Liver (tissue), 9 donors: ENCODE data around the gene GK. TPM values are rescaled to one million over a fixed set of nuclear protein-coding genes. Genes with fewer than 3 reads are reported as not detected.

Experiments used
- DNase-seq: peaks from one replicate; pipeline ENCODE4 v3.0.0-alpha.2; 2017; ENCODE audit warnings: low spot score
- H3K27ac ChIP-seq, 2 donors: one replicate each; pipeline ENCODE4 v1.7.0; 2013; ENCODE audit warnings: inconsistent platforms in 2 of 2, low read length in 2 of 2, control low read depth in 1 of 2, low read depth in 1 of 2, mild to moderate bottlenecking in 1 of 2
- H3K27me3 ChIP-seq, 4 donors: one replicate each; pipeline versions ENCODE4 v1.6.1 to v1.7.0; 2013; ENCODE audit warnings: low read length in 3 of 4, inconsistent platforms in 1 of 4, mild to moderate bottlenecking in 1 of 4, moderate library complexity in 1 of 4; ENCODE audit not compliant: control insufficient read depth in 4 of 4, insufficient read depth in 4 of 4
- H3K36me3 ChIP-seq, 4 donors: one replicate each; pipeline versions ENCODE4 v1.6.1 to v1.7.0; 2013; ENCODE audit warnings: low read length in 3 of 4, mild to moderate bottlenecking in 3 of 4, low read depth in 1 of 4, moderate library complexity in 1 of 4; ENCODE audit not compliant: control insufficient read depth in 4 of 4, insufficient read depth in 3 of 4
- H3K4me1 ChIP-seq, 4 donors: one replicate each; pipeline versions ENCODE4 v1.6.1 to v1.7.0; 2013; ENCODE audit warnings: low read length in 3 of 4, mild to moderate bottlenecking in 3 of 4, moderate library complexity in 1 of 4; ENCODE audit not compliant: control insufficient read depth in 4 of 4, insufficient read depth in 4 of 4
- H3K4me3 ChIP-seq, 3 donors: one replicate each; pipeline versions ENCODE4 v1.6.1 to v1.7.0; 2013; ENCODE audit warnings: low read length in 3 of 3, control low read depth in 1 of 3, low read depth in 1 of 3, mild to moderate bottlenecking in 1 of 3
- H3K9ac ChIP-seq, 2 donors: one replicate each; pipeline ENCODE4 v1.7.0; 2013; ENCODE audit warnings: low read length in 2 of 2, mild to moderate bottlenecking in 2 of 2, moderate library complexity in 2 of 2, control low read depth in 1 of 2, low read depth in 1 of 2
- H3K9me3 ChIP-seq, 4 donors: one replicate each; pipeline versions ENCODE4 v1.6.1 to v1.7.0; 2013; ENCODE audit warnings: low read length in 3 of 4; ENCODE audit not compliant: control insufficient read depth in 4 of 4
- ATF3 ChIP-seq: IDR thresholded peaks from 2 replicates; pipeline ENCODE4 v1.6.1; 2016; ENCODE audit warnings: antibody characterized with exemption
- HNF4A ChIP-seq, 2 donors: conservative IDR thresholded peaks; 2 replicates each; pipeline ENCODE4 v1.6.1; 2016; ENCODE audit warnings: antibody characterized with exemption in 2 of 2, mild to moderate bottlenecking in 2 of 2
- HNF4G ChIP-seq: IDR thresholded peaks from 2 replicates; pipeline ENCODE4 v1.6.1; 2016; ENCODE audit warnings: antibody characterized with exemption
- JUND ChIP-seq, 2 donors: IDR thresholded peaks; 2 replicates each; pipeline ENCODE4 v1.6.1; 2016; ENCODE audit warnings: antibody characterized with exemption in 2 of 2
- NR2F2 ChIP-seq: IDR thresholded peaks from 2 replicates; pipeline ENCODE4 v1.6.1; 2016; ENCODE audit warnings: antibody characterized with exemption
- RAD21 ChIP-seq, 2 donors: IDR thresholded peaks; 2 replicates each; pipeline ENCODE4 v1.6.1; 2016; ENCODE audit warnings: antibody characterized with exemption in 2 of 2, mild to moderate bottlenecking in 2 of 2
- RXRA ChIP-seq, 2 donors: IDR thresholded peaks; 2 replicates each; pipeline ENCODE4 v1.6.1; 2017 to 2018; ENCODE audit warnings: antibody characterized with exemption in 2 of 2, mild to moderate bottlenecking in 1 of 2
- SP1 ChIP-seq: IDR thresholded peaks from 2 replicates; pipeline ENCODE4 v1.6.1; 2018; ENCODE audit warnings: antibody characterized with exemption, mild to moderate bottlenecking
- TAF1 ChIP-seq: conservative IDR thresholded peaks from 2 replicates; pipeline ENCODE4 v1.6.1; 2016; ENCODE audit warnings: antibody characterized with exemption, mild to moderate bottlenecking
- YY1 ChIP-seq: IDR thresholded peaks from 2 replicates; pipeline ENCODE4 v1.6.1; 2016; ENCODE audit warnings: antibody characterized with exemption, mild to moderate bottlenecking
- WGBS: extraction: QIAGEN DNeasy Blood & Tissue Kit; methylation state at CpG from one replicate; pipeline ENCODE4 v1.1.7; 2013; 5-methylcytosine and 5-hydroxymethylcytosine counted together
- polyA plus RNA-seq, 2 donors: library from polyadenylated mRNA; stranded (reverse) in 1 of 2; unstranded in 1 of 2; fragments of 200-250 nt in 1 of 2; fragments of >200 nt in 1 of 2; fragmentation: Nextera tagmentation in 1 of 2; extraction: Ambion mirVana in 1 of 2; gene quantifications; one replicate each; pipeline versions ENCODE4 v1.2.1 to v1.2.3, GENCODE V29; 2013 to 2015
- total RNA-seq, 2 donors: library from RNA; depleted of rRNA; stranded (reverse); fragments of >200 nt; gene quantifications; one replicate each; pipeline ENCODE4 v1.2.3, GENCODE V29; 2014
- TF ChIP-seq, protein P1 (sequence below): IDR thresholded peaks from 2 replicates; pipeline ENCODE4 v1.6.1; 2016; ENCODE audit warnings: antibody characterized with exemption, mild to moderate bottlenecking
- TF ChIP-seq, protein P2 (sequence below): fragments of 150-350 bp; IDR thresholded peaks from 2 replicates; pipeline ENCODE4 v1.5.1; 2017; ENCODE audit warnings: improper control_type of control experiment, low read depth, low read length; ENCODE audit not compliant: missing input control
- donor health status: healthy.
- donor health status: healthy.
- donor health status: healthy.
- donor health status: healthy.
- donor health status: healthy.

GK gene
- total and polyA plus RNA-seq, 4 donors: 27.9 to 145 (median 44.0) TPM

- H3K27ac ChIP-seq: no peak overlapping the region
- peaks cover 0 to 5% (median 0%) of the 10 kb centered on the region in 4 donors for H3K9me3 ChIP-seq
- WGBS: 93% methylated on average over 3 of the region's 3 CpGs
- no peak overlapping the region for H3K4me3 ChIP-seq
- H3K4me1 ChIP-seq: peaks cover 0 to 10% (median 2%) of the 10 kb centered on the region in 4 donors
- no peak for DNase-seq
- H3K9ac ChIP-seq: no peak overlapping the region
- TF ChIP-seq RAD21 (IDR thresholded peaks at IDR 0.05) (peak in 1 of 2 donors; percentile 17), HNF4G (no peak)
- no peaks in the 10 kb centered on the region for H3K27me3 ChIP-seq
- H3K36me3 ChIP-seq: no peaks in the 10 kb centered on the region
Observed at GRCh38 chrX:30620125-30620524, 33.1 kb upstream of the GK start.

DNA sequence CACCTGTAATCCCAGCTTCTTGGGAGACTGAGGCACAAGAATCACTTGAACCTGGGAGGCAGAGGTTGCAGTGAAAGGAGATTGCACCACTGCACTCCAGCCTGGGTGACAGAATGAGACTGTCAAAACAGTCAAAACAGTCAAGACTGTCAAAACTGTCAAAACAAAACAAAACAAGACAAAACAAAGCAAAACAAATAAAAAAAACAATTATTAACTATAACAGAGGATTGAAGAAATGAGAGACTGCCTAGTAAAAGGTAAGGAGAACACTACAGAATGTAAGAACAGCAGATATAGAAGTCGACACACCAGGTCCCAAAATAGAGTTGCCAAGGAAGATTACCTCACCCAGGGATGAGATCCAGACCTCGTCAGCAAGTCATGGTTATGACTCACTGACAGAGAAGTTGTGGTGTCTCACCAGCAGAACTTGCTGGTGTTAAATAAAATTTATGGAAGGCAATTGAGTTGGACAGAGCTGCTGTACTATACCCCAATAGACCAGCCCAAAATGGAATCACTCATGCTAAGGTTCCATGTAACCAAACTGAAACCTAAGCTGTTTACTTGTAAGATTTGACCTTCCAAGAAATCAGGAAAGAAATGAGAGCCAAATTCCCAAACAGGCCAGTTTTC, 32.1 kb upstream of the GK start:
- H3K36me3 ChIP-seq: no peaks in the 10 kb centered on the region
- peaks cover 0 to 5% (median 0%) of the 10 kb centered on the region in 4 donors for H3K9me3 ChIP-seq
- DNase-seq: no peak
- no peak overlapping the region for H3K9ac ChIP-seq
- peaks cover 0 to 13% (median 3%) of the 10 kb centered on the region in 4 donors for H3K4me1 ChIP-seq
- peak overlapping the region in 1 of 2 donors; percentile 36 for H3K27ac ChIP-seq
- H3K4me3 ChIP-seq: no peak overlapping the region
- TF ChIP-seq JUND (IDR thresholded peaks at IDR 0.05) (peak; percentile 57 to 85), TAF1 (no peak)
- no peaks in the 10 kb centered on the region for H3K27me3 ChIP-seq
- 12% methylated on average over 2 of the region's 2 CpGs for WGBS

- H3K4me3 ChIP-seq: no peak overlapping the region
- H3K9me3 ChIP-seq: peaks cover 0 to 5% (median 0%) of the 10 kb centered on the region in 4 donors
- H3K36me3 ChIP-seq: no peaks in the 10 kb centered on the region
- H3K27me3 ChIP-seq: no peaks in the 10 kb centered on the region
- H3K27ac ChIP-seq: peak overlapping the region in 1 of 2 donors; percentile 46
- no peak for DNase-seq
- H3K4me1 ChIP-seq: peaks cover 2 to 25% (median 13%) of the 10 kb centered on the region in 4 donors
- 60% methylated on average over 2 of the region's 2 CpGs for WGBS
- no peak overlapping the region for H3K9ac ChIP-seq
- no peak for TF ChIP-seq TAF1
- no peak for TF ChIP-seq YY1
- TF ChIP-seq, protein P1, sequence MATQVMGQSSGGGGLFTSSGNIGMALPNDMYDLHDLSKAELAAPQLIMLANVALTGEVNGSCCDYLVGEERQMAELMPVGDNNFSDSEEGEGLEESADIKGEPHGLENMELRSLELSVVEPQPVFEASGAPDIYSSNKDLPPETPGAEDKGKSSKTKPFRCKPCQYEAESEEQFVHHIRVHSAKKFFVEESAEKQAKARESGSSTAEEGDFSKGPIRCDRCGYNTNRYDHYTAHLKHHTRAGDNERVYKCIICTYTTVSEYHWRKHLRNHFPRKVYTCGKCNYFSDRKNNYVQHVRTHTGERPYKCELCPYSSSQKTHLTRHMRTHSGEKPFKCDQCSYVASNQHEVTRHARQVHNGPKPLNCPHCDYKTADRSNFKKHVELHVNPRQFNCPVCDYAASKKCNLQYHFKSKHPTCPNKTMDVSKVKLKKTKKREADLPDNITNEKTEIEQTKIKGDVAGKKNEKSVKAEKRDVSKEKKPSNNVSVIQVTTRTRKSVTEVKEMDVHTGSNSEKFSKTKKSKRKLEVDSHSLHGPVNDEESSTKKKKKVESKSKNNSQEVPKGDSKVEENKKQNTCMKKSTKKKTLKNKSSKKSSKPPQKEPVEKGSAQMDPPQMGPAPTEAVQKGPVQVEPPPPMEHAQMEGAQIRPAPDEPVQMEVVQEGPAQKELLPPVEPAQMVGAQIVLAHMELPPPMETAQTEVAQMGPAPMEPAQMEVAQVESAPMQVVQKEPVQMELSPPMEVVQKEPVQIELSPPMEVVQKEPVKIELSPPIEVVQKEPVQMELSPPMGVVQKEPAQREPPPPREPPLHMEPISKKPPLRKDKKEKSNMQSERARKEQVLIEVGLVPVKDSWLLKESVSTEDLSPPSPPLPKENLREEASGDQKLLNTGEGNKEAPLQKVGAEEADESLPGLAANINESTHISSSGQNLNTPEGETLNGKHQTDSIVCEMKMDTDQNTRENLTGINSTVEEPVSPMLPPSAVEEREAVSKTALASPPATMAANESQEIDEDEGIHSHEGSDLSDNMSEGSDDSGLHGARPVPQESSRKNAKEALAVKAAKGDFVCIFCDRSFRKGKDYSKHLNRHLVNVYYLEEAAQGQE: no peak
Observed at GRCh38 chrX:30622361-30622760, 30.9 kb upstream of the GK start.

DNA sequence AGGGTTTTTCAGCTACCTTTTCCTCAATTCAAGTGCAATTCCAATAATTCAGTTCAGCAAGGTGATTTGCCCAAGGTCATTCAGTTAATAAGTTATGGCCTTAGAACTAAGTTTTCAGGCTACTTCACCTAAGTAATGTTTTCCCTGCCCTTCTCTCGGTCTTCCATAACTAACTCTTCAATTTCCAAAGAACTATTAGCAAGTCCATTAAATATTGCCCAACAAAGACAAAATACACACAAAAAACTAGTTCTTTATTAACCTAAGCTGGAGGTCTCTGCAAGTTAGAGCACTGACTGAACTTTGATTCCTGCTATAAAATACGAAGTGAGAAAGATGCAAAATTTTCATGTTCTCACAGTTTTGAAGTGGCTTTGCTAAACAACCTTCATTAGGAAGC, 26.8 kb upstream of the GK start:
- H3K27ac ChIP-seq: peak overlapping the region; percentile 1 to 50
- no peaks in the 10 kb centered on the region for H3K27me3 ChIP-seq
- peaks cover 0 to 5% (median 0%) of the 10 kb centered on the region in 4 donors for H3K9me3 ChIP-seq
- DNase-seq: no peak
- no peak overlapping the region for H3K9ac ChIP-seq
- peaks cover 6 to 26% (median 20%) of the 10 kb centered on the region in 4 donors for H3K4me1 ChIP-seq
- 33% methylated on average over 2 of the region's 2 CpGs for WGBS
- no peak overlapping the region for H3K4me3 ChIP-seq
- TF ChIP-seq SP1: peak; percentile 74
- no peak for TF ChIP-seq RXRA (IDR thresholded peaks at IDR 0.05)
- peak; percentile 26 for TF ChIP-seq HNF4G
- peak in 1 of 2 donors; percentile 73 for TF ChIP-seq HNF4A (conservative IDR thresholded peaks at IDR 0.05)
- TF ChIP-seq JUND (IDR thresholded peaks at IDR 0.05): peak in 1 of 2 donors; percentile 5
- TF ChIP-seq ATF3: no peak
- TF ChIP-seq, protein P2, sequence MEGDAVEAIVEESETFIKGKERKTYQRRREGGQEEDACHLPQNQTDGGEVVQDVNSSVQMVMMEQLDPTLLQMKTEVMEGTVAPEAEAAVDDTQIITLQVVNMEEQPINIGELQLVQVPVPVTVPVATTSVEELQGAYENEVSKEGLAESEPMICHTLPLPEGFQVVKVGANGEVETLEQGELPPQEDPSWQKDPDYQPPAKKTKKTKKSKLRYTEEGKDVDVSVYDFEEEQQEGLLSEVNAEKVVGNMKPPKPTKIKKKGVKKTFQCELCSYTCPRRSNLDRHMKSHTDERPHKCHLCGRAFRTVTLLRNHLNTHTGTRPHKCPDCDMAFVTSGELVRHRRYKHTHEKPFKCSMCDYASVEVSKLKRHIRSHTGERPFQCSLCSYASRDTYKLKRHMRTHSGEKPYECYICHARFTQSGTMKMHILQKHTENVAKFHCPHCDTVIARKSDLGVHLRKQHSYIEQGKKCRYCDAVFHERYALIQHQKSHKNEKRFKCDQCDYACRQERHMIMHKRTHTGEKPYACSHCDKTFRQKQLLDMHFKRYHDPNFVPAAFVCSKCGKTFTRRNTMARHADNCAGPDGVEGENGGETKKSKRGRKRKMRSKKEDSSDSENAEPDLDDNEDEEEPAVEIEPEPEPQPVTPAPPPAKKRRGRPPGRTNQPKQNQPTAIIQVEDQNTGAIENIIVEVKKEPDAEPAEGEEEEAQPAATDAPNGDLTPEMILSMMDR: no peak
- no peak for TF ChIP-seq NR2F2
- TF ChIP-seq, protein P1: no peak
- H3K36me3 ChIP-seq: no peaks in the 10 kb centered on the region
